BLaER1 treated with 17β-estradiol and CSF1 and Interleukin-3, amounts not matched to agents 10 nM and 100 nM (cell line): Measurements from ENCODE around the gene DOCK10.
A peak's percentile ranks its signal among the peaks of the same experiment; 100 is the strongest.

Experiments
- H3K27ac ChIP-seq, 11 experiments: shearing (Covaris generic); formaldehyde crosslinking; 2 replicates each; pipeline ENCODE4 v1.8.1; 2022
- H3K27me3 ChIP-seq, 11 experiments: shearing (Covaris generic); formaldehyde crosslinking; 2 replicates each; pipeline ENCODE4 v1.8.1; 2022
- H3K36me3 ChIP-seq, 11 experiments: shearing (Covaris generic); formaldehyde crosslinking; 2 replicates each; pipeline ENCODE4 v1.8.1; 2022
- H3K4me1 ChIP-seq, 10 experiments: shearing (Covaris generic); formaldehyde crosslinking; 2 replicates each; pipeline ENCODE4 v1.8.1; 2022
- H3K4me2 ChIP-seq, 11 experiments: shearing (Covaris generic); formaldehyde crosslinking; 2 replicates each; pipeline ENCODE4 v1.8.1; 2022
- H3K4me3 ChIP-seq, 10 experiments: shearing (Covaris generic); formaldehyde crosslinking; 2 replicates each; pipeline ENCODE4 v1.8.1; 2022
- H3K9ac ChIP-seq, 11 experiments: shearing (Covaris generic); formaldehyde crosslinking; 2 replicates each; pipeline ENCODE4 v1.8.1; 2022
- H3K9me3 ChIP-seq, 11 experiments: shearing (Covaris generic); formaldehyde crosslinking; replicated peaks in 1 of 11; 2 replicates each; pipeline ENCODE4 v1.8.1; 2022
- H4K20me1 ChIP-seq, 11 experiments: shearing (Covaris generic); formaldehyde crosslinking; 2 replicates each; pipeline ENCODE4 v1.8.1; 2022
- Cebpa-rat ChIP-seq, 11 experiments: shearing (Covaris generic); IDR thresholded peaks; 2 replicates each; pipeline ENCODE4 v1.8.1; 2022

Gene DOCK10

DNA sequence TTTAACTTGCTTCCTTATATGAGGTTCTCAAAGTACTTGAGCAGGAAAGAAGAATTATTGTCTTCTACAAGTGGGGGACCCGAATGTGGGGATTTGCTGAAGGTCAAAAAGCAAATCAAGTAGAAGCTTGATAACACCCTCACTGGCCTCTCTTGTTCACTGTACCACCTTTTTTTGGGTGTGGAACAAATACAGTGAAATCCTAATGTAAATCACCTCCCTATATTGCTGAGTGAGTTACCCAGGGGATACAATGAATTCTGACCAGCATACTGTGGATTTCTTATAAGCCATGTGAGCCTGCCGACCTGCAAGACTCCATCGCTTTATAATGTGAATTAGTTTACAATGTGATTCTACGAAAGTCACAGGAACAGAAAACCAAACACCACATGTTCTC is 66.5 kb downstream of the DOCK10 start:
- Histone ChIP-seq H3K4me3 (no peak overlapping the region), H3K4me2 (no peak overlapping the region), H3K9ac (no peak overlapping the region), H3K4me1 (peaks cover 12 to 21% (median 16%) of the 10 kb centered on the region in 10 experiments; a peak in 19 of 20 replicates), H3K9me3 (0 out of 22 replicates have a peak, but pooled peaks cover 0 to 4% (median 0%) of the 10 kb centered on the region in 11 experiments), H3K36me3 (peaks cover 0 to 17% (median 4%) of the 10 kb centered on the region in 11 experiments; a peak in 4 of 22 replicates), H3K27me3 (no peaks in the 10 kb centered on the region), H4K20me1 (peaks cover 0 to 12% (median 0%) of the 10 kb centered on the region in 11 experiments; a peak in 5 of 22 replicates), H3K27ac (no peak overlapping the region)
- no peak for TF ChIP-seq Cebpa-rat (IDR thresholded peaks at IDR 0.05)

DNA sequence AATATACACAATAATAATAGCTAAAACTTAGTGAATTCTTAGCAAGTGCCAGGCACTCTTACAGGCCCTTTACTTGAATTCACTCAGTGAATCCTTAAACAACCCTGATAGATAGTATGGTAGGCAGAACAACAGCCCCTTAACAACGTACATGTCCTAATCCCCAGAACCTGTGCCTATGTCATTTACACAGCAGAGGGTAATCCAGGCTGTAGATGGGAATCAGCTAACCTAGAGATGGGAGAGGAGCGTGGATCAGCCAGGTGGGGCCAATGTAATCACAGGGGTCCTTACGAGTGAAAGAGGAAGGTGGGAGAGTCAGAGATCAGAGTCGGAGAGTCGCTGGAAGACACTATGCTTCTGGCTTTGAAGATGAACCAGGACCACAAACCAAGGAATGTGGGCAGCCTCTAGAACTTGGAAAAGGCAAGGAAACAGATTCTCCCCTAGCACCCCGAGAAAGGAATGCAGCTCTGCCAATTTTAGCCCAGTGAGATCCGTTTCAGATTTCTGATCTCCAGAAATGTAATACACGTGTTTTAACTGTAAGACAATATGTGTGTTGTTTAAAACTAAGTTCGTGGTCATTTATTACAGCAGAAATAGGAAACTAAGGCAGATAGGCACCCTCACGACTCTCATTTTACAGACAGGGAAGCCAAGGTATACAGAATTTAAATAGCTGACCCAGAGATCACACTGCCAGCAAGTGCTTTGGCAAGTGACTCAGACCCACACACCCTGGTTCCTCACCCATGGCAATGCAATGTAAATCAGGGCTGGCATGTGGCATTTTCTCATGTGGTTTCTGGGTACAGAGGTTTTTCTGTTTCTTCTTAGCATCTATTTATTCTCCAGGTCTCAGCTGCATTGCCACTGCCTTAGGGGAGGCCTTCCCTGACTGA is 68.9 kb downstream of the DOCK10 start:
- Histone ChIP-seq H3K36me3 (0 out of 22 replicates have a peak, but pooled peaks cover 0 to 4% (median 0%) of the 10 kb centered on the region in 11 experiments), H3K4me1 (peaks cover 26 to 45% (median 40%) of the 10 kb centered on the region in 10 experiments), H3K9ac (no peak overlapping the region), H3K4me3 (no peak overlapping the region), H4K20me1 (peaks cover 0 to 18% (median 0%) of the 10 kb centered on the region in 11 experiments; a peak in 5 of 22 replicates), H3K27me3 (no peaks in the 10 kb centered on the region), H3K27ac (no peak overlapping the region), H3K9me3 (no peaks in the 10 kb centered on the region), H3K4me2 (peak overlapping the region in 10 of 11 experiments; percentile 3 to 46 (median 20); a peak in 15 of 22 replicates)
- no peak for TF ChIP-seq Cebpa-rat (IDR thresholded peaks at IDR 0.05)

DNA sequence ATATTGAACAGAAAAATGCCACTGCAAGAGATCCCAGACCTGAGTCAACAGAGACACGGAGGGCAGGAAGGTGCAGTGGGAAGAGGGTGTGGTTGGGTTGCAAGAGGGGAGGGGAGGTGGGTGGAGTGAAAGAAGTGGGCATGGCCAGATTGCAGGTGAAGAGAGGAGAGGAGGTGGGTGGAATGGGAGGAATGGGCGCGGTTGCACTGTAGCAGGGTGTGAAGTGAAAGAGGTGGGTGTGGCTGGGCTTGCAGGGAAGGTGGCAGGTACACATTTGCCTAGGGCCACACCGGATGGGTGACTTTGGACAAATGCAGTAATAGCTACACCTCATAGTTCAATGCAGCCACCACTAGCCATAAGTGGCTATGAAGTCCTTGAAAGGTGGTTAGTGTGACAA is 71.1 kb downstream of the DOCK10 start:
- H3K4me2 ChIP-seq: peak overlapping the region in 1 of 11 experiments; percentile 71; a peak in 1 of 22 replicates

DNA sequence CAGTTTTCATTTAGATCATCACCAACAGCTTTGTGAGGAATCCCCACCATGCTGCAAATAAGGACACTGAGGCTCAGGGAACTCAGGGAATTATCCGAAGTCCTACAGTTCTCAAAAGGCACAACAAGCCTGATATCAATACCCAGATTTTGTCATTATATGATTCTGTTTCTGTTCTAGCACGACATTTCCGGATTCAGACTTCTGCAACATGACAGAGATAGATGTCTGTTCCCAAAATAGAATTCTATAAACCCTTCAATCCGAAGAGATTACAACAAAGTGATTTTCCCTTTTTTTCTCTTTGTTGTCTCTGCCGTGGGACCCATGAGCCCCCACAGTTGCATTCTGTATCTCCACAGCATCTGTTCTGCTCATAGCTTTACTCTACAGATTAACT is 72.0 kb downstream of the DOCK10 start:
- H3K4me2 ChIP-seq: peak overlapping the region; percentile 19 to 78 (median 58)

More for the DNA sequence above, 71.1 kb downstream of the DOCK10 start:
- Histone ChIP-seq H3K4me3 (no peak overlapping the region), H3K9ac (no peak overlapping the region), H3K27me3 (no peaks in the 10 kb centered on the region), H3K36me3 (no peaks in the 10 kb centered on the region), H3K4me1 (peaks cover 33 to 56% (median 46%) of the 10 kb centered on the region in 10 experiments), H3K27ac (no peak overlapping the region), H4K20me1 (peaks cover 0 to 18% (median 0%) of the 10 kb centered on the region in 11 experiments; a peak in 5 of 22 replicates), H3K9me3 (peaks cover 0 to 7% (median 0%) of the 10 kb centered on the region in 11 experiments; a peak in 1 of 22 replicates)
- no peak for TF ChIP-seq Cebpa-rat (IDR thresholded peaks at IDR 0.05)

DNA sequence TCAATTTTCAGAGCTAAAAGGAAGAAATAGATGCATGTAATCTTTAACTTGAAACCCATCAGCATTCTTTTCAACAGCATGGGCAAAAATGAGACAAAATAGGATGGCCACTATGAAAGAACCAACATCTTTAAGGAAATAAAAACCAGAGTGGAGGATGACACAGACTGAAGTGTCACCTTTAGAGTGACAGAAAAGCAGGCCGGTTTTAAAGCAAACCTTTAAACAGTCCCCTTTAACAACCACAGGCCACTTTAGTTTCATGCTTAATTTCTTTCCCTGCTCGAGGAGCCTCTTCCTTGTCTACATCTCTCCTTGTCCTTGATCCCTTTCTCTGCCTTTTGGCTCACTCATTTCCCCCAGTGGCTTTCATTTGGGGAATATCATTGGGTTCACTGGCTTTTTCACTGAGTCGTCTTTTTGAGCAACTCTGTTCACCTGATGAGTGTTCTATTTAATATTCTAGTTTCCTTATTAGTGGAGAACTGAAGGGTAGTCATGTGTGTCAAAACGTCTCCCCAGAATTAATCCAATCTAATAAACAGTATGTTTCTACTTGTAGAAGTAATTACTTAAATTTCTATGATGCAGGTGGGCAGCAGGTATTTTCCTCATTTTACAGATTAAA is 72.5 kb downstream of the DOCK10 start:
- peaks cover 0 to under 1% (median 0%) of the 10 kb centered on the region in 11 experiments; a peak in 1 of 22 replicates for H3K36me3 ChIP-seq

More for the DNA sequence above, 72.0 kb downstream of the DOCK10 start:
- Histone ChIP-seq H3K4me3 (no peak overlapping the region), H3K27ac (no peak overlapping the region), H3K27me3 (no peaks in the 10 kb centered on the region), H3K9ac (no peak overlapping the region), H3K36me3 (no peaks in the 10 kb centered on the region), H3K4me1 (peaks cover 33 to 56% (median 46%) of the 10 kb centered on the region in 10 experiments), H3K9me3 (peaks cover 0 to 7% (median 0%) of the 10 kb centered on the region in 11 experiments; a peak in 2 of 22 replicates), H4K20me1 (peaks cover 0 to 18% (median 0%) of the 10 kb centered on the region in 11 experiments; a peak in 5 of 22 replicates)
- TF ChIP-seq Cebpa-rat (IDR thresholded peaks at IDR 0.05): no peak

DNA sequence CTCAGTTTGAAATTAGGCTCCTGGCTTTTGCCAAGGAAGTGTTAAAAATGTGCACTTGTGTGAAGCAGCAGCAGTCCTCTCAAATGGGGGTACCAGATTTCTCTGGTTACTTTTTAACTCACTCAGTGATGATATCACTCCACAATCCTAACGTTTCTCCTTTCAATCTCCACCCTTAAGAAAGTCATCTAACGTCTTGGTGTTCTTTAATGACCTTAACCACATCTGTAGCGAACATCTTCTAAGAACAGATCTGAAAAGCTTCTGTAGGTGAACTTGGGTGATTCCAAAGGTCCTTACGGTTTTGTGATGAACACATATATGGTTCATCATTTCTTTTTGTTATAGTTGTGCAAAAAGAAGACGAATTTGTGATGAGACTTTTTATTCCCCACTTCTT is 73.2 kb downstream of the DOCK10 start:
- H3K4me2 ChIP-seq: peak overlapping the region in 9 of 11 experiments; percentile 46 to 78 (median 65); a peak in 15 of 22 replicates
- H3K27ac ChIP-seq: 0 out of 22 replicates have a peak overlapping the region, but pooled peaks of 1 of the 11 experiments have one; percentile 5
- H3K4me1 ChIP-seq: peaks cover 31 to 54% (median 43%) of the 10 kb centered on the region in 10 experiments
- peaks cover 0 to 17% (median 0%) of the 10 kb centered on the region in 11 experiments; a peak in 5 of 22 replicates for H4K20me1 ChIP-seq
- H3K4me3 ChIP-seq: no peak overlapping the region
- peaks cover 0 to 6% (median 0%) of the 10 kb centered on the region in 11 experiments; a peak in 1 of 22 replicates for H3K36me3 ChIP-seq
- H3K9ac ChIP-seq: no peak overlapping the region
- H3K27me3 ChIP-seq: no peaks in the 10 kb centered on the region
- TF ChIP-seq Cebpa-rat (IDR thresholded peaks at IDR 0.05): no peak
- H3K9me3 ChIP-seq: peaks cover 0 to 7% (median 0%) of the 10 kb centered on the region in 11 experiments; a peak in 2 of 22 replicates

More for the DNA sequence above, 72.5 kb downstream of the DOCK10 start:
- Histone ChIP-seq H3K4me2 (peak overlapping the region; percentile 19 to 78 (median 58)), H4K20me1 (peaks cover 0 to 18% (median 0%) of the 10 kb centered on the region in 11 experiments; a peak in 5 of 22 replicates), H3K4me1 (peaks cover 33 to 56% (median 46%) of the 10 kb centered on the region in 10 experiments), H3K9ac (no peak overlapping the region), H3K4me3 (no peak overlapping the region), H3K27me3 (no peaks in the 10 kb centered on the region), H3K9me3 (peaks cover 0 to 7% (median 0%) of the 10 kb centered on the region in 11 experiments; a peak in 2 of 22 replicates), H3K27ac (no peak overlapping the region)
- TF ChIP-seq Cebpa-rat (IDR thresholded peaks at IDR 0.05): no peak

DNA sequence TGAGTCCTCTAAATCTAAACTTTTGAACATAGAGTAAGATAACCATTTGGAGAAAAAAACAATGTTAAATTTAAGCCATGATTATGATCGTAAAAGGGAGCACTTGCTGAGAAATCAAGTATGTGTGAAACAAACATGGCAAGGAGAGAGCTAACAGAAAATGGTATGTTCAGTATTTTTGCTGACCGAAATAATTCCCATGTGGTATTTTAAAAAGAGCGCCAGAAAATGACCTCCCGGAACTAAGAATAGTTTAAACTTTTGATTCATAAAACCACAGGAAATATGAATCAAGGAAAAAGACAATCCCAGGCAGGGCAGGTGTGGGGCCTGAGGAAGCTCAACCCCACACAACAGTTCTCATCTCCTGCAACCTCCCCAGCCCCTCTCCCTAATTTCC is 74.2 kb downstream of the DOCK10 start:
- no peak overlapping the region for H3K9ac ChIP-seq
- no peaks in the 10 kb centered on the region for H3K27me3 ChIP-seq
- peaks cover 0 to 6% (median 0%) of the 10 kb centered on the region in 11 experiments; a peak in 1 of 22 replicates for H3K36me3 ChIP-seq
- 0 out of 22 replicates have a peak overlapping the region, but pooled peaks of 1 of the 11 experiments have one; percentile 4 for H3K27ac ChIP-seq
- no peak for TF ChIP-seq Cebpa-rat (IDR thresholded peaks at IDR 0.05)
- peak overlapping the region; percentile 30 to 78 (median 61) for H3K4me2 ChIP-seq
- peaks cover 21 to 43% (median 34%) of the 10 kb centered on the region in 10 experiments for H3K4me1 ChIP-seq
- peaks cover 0 to 8% (median 0%) of the 10 kb centered on the region in 11 experiments; a peak in 3 of 22 replicates for H4K20me1 ChIP-seq
- H3K4me3 ChIP-seq: no peak overlapping the region; a peak in 1 of 20 replicates
- H3K9me3 ChIP-seq: peaks cover 0 to 7% (median 0%) of the 10 kb centered on the region in 11 experiments; a peak in 2 of 22 replicates

DNA sequence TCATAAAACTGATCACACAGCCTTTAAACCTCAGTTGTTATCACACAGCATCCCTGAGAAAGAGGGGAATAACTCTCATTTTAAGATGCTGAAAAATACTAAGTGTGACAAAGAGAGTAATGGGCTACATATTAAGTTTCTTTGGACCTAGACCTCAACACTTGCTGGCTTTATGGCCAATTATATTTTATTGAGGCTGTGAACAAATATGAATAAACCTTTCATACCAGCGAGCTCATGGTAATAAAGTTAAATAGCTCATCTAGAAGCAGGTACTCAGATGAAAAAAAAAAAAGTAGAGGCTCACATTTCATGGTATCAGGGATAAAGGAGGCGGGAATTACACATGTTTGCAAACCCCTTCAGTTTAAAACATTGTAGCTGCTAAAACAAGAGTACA is 75.7 kb downstream of the DOCK10 start:
- H3K4me1 ChIP-seq: peaks cover 21 to 41% (median 34%) of the 10 kb centered on the region in 10 experiments
- H3K27me3 ChIP-seq: no peaks in the 10 kb centered on the region
- peaks cover 0 to 6% (median 0%) of the 10 kb centered on the region in 11 experiments; a peak in 2 of 22 replicates for H3K36me3 ChIP-seq
- H3K27ac ChIP-seq: no peak overlapping the region
- peaks cover 0 to 8% (median 0%) of the 10 kb centered on the region in 11 experiments; a peak in 2 of 22 replicates for H4K20me1 ChIP-seq
- H3K4me2 ChIP-seq: no peak overlapping the region
- no peak overlapping the region for H3K4me3 ChIP-seq
- no peak for TF ChIP-seq Cebpa-rat (IDR thresholded peaks at IDR 0.05)
- H3K9me3 ChIP-seq: peaks cover 0 to 14% (median 4%) of the 10 kb centered on the region in 11 experiments; a peak in 6 of 22 replicates
- H3K9ac ChIP-seq: no peak overlapping the region
